B cell (primary cell): ENCODE data around the gene ZMPSTE24. TPM values are rescaled to one million over a fixed set of nuclear protein-coding genes. Genes with fewer than 3 reads are reported as not detected.
A peak's percentile ranks its signal among the peaks of the same experiment; 100 is the strongest.

Experiments used
- ATAC-seq: fragments of 200-7000 bp; cut with Tn5 transposase; one replicate; pipeline ENCODE4 v1.10.0; 2021; ENCODE audit warnings: low read depth, mild to moderate bottlenecking, moderate number of reproducible peaks, moderate library complexity
- CTCF ChIA-PET: fragments of 350-600 bp; sonication (Branson Sonifier 250); formaldehyde crosslinking; loops from one replicate; lab custom pipeline; 2021; ENCODE audit warnings: antibody characterized with exemption, inconsistent platforms; lab: Charles Lee
- POLR2A ChIA-PET: fragments of 350-600 bp; sonication (Branson Sonifier 250); formaldehyde crosslinking; loops from one replicate; lab custom pipeline; 2021; ENCODE audit warnings: antibody characterized with exemption; lab: Charles Lee
- DNase-seq: peaks from one replicate; pipeline ENCODE4 v3.0.0; 2013
- H2AFZ ChIP-seq: 2 replicates; pipeline ENCODE4 v1.6.1; 2012; ENCODE audit warnings: mild to moderate bottlenecking, low read depth, low read length; ENCODE audit not compliant: insufficient read depth, poor library complexity, severe bottlenecking
- H3K27ac ChIP-seq, 2 donors: 1 replicate in 1 of 2; 2 replicates in 1 of 2; pipeline ENCODE4 v1.5.1; 2012 to 2013; ENCODE audit warnings: low read length in 2 of 2, mild to moderate bottlenecking in 2 of 2, moderate library complexity in 1 of 2
- H3K27me3 ChIP-seq, 4 experiments: fragments of 200-600 bp in 1 of 4; sonication (generic) in 1 of 4; replicated peaks in 1 of 4; 1 replicate in 2 of 4; 2 replicates in 2 of 4; pipeline versions ENCODE4 v1.6.1 to v1.7.0; 2013 to 2016; ENCODE audit warnings: low read length in 3 of 4, mild to moderate bottlenecking in 2 of 4, mixed read lengths in 1 of 4, moderate library complexity in 1 of 4; ENCODE audit not compliant: insufficient read depth in 4 of 4, control insufficient read depth in 3 of 4; ENCODE audit errors: control extremely low read depth in 1 of 4
- H3K36me3 ChIP-seq, 2 experiments: replicated peaks in 1 of 2; 1 replicate in 1 of 2; 2 replicates in 1 of 2; pipeline versions ENCODE4 v1.6.1 to v1.7.1; 2013; ENCODE audit warnings: low read length in 1 of 2; ENCODE audit not compliant: insufficient read depth in 2 of 2, control insufficient read depth in 1 of 2; ENCODE audit errors: control extremely low read depth in 1 of 2, extremely low read depth in 1 of 2
- H3K4me1 ChIP-seq, 2 donors: fragments of 200-600 bp in 1 of 2; sonication (generic) in 1 of 2; 1 replicate in 1 of 2; 2 replicates in 1 of 2; pipeline versions ENCODE4 v1.5.1 to v1.6.1; 2013 to 2017; ENCODE audit warnings: low read length in 2 of 2; ENCODE audit not compliant: control insufficient read depth in 2 of 2, insufficient read depth in 2 of 2
- H3K4me2 ChIP-seq: replicated peaks from 2 replicates; pipeline ENCODE3; 2012; ENCODE audit warnings: mild to moderate bottlenecking, low read depth, low read length; ENCODE audit not compliant: poor library complexity, severe bottlenecking
- H3K4me3 ChIP-seq, 5 experiments: fragments of 200-600 bp in 1 of 5; sonication (generic) in 1 of 5; 1 replicate in 3 of 5; 2 replicates in 2 of 5; pipeline versions ENCODE4 v1.5.1 to v1.7.0; 2011 to 2016; ENCODE audit warnings: low read length in 4 of 5, mild to moderate bottlenecking in 4 of 5, low read depth in 2 of 5, control low read depth in 1 of 5, moderate library complexity in 1 of 5; ENCODE audit not compliant: insufficient read depth in 1 of 5; ENCODE audit errors: control extremely low read depth in 1 of 5, extremely low read depth in 1 of 5
- H3K79me2 ChIP-seq: fragments of 200-600 bp; sonication (generic); one replicate; pipeline ENCODE4 v1.6.0; 2016; ENCODE audit warnings: low read length; ENCODE audit not compliant: control insufficient read depth, insufficient read depth
- H3K9ac ChIP-seq: fragments of 200-600 bp; sonication (generic); 2 replicates; pipeline ENCODE4 v1.6.1; 2017; ENCODE audit warnings: mild to moderate bottlenecking, low read length, moderate library complexity
- H3K9me3 ChIP-seq, 3 donors: one replicate each; pipeline versions ENCODE4 v1.6.1 to v1.7.1; 2013; ENCODE audit warnings: low read length in 2 of 3; ENCODE audit not compliant: control insufficient read depth in 2 of 3, insufficient read depth in 1 of 3; ENCODE audit errors: control extremely low read depth in 1 of 3
- H4K20me1 ChIP-seq: 2 replicates; pipeline ENCODE4 v1.6.0; 2012; ENCODE audit warnings: mild to moderate bottlenecking, low read length; ENCODE audit not compliant: insufficient read depth, control insufficient read depth, poor library complexity, severe bottlenecking
- H3K27ac Mint-ChIP-seq: one replicate; pipeline ENCODE4 v1.8.0; 2021; ENCODE audit warnings: mixed read lengths
- H3K27me3 Mint-ChIP-seq: one replicate; pipeline ENCODE4 v1.8.0; 2021; ENCODE audit warnings: mixed read lengths
- H3K4me1 Mint-ChIP-seq: one replicate; pipeline ENCODE4 v1.8.0; 2021; ENCODE audit warnings: mixed read lengths
- H3K4me3 Mint-ChIP-seq: one replicate; pipeline ENCODE4 v1.8.0; 2021; ENCODE audit warnings: mixed read lengths
- H3K9me3 Mint-ChIP-seq: one replicate; pipeline ENCODE4 v1.8.0; 2022; ENCODE audit warnings: mixed read lengths; ENCODE audit not compliant: insufficient read depth
- CTCF ChIP-seq: fragments of 200-600 bp; IDR thresholded peaks from one replicate; pipeline ENCODE4 v1.8.0; 2022; ENCODE audit warnings: antibody characterized with exemption, mild to moderate bottlenecking
- EZH2 ChIP-seq: IDR thresholded peaks from 2 replicates; pipeline ENCODE4 v1.6.1; 2012; ENCODE audit warnings: borderline replicate concordance, low read depth, mild to moderate bottlenecking, moderate library complexity, low read length; ENCODE audit not compliant: insufficient read depth, poor library complexity, severe bottlenecking
- WGBS: methylation state at CpG from one replicate; pipeline ENCODE4 v1.1.5; 2013; ENCODE audit warnings: missing lambda C conversion rate; ENCODE audit not compliant: insufficient coverage; 5-methylcytosine and 5-hydroxymethylcytosine counted together
- intact Hi-C: fragments of 100-400 bp; cut with micrococcal nuclease; formaldehyde crosslinking; loops from one replicate; pipeline ENCODE4 v1.10.0; 2022
- polyA plus RNA-seq: library from polyadenylated mRNA; depleted of rRNA; stranded (reverse); fragments of >200 nt; gene quantifications from 2 replicates; pipeline ENCODE4 v1.2.3, GENCODE V29; 2012
- total RNA-seq, 2 donors: library from RNA; stranded (reverse); fragments of 120-200 nt in 1 of 2; gene quantifications; 1 replicate in 1 of 2; 2 replicates in 1 of 2; pipeline versions ENCODE4 v1.2.3 to v1.2.4, GENCODE V29; 2013 to 2022

The ZMPSTE24 gene
- total and polyA plus RNA-seq, 2 donors (not counting 1 experiment from before 2014, with no cell fraction given), result 3.5 to 18.5 TPM

DNA sequence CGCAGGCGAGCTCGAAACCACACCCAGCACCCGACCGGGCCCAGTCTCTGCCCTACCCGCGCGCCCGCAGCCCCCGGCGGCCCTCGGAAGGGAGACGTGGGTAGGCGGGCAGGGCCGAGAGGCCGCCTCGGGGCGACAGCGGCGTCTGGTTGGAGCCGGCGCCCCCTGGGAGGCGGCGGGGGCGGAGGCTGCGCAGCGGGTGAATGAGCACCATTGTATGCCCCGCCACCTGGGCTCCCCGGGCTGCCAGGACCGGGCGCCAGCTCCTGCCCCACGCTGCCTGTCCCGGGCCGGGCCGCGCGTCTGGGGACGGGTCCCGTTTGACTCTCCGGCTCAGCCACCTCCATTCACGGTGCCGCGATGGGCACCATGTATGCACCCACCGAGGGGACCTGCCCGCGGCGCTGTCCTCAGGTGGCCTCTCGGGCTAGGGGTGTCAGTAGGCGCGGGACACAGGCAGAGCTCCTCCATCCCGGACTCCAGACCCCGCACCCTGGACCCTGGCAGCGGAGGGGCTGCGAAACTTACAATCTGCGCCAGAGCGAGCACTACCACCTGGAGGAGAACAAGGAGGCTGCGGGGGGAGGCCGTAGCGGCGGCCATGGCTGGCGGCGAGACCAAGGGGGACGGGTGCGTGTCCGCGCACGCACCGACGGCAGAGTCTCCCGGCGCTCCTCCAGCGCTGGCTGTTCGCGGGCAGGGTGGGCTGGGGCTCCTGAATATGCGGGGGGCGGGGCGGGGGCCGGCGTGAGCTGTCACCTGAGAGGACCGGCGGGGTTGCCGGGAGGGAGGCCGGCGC, 58.8 kb downstream of the ZMPSTE24 start, which contains the start of gene COL9A2:
Gene COL9A2 (minus strand): TSS at position 692 of the 799 bp plus-strand sequence. CDS start 89 bp downstream, at position 603.
- peak within 1 kb of the TSS; percentile 22 to 78 (median 66) for H3K4me3 ChIP-seq
- peak; percentile 88 for DNase-seq
- H3K9me3 ChIP-seq, result no peaks in the 10 kb centered on the region
- no peaks in the 10 kb centered on the region for H4K20me1 ChIP-seq
- ChIA-PET POLR2A (interaction anchor here (0.6 to 1.4 kb wide), 8 partner anchors 11 to 164 kb away, joined by 3 to 11 read pairs (median 4); partner anchors contain the start of gene ZMPSTE24), CTCF (interaction anchor here (0.6 to 10.2 kb wide), 17 partner anchors 11 to 174 kb away, joined by 3 to 132 read pairs (median 5); no protein-coding TSS in a partner anchor)
- peak within 1 kb of the TSS; percentile 97 for H3K4me2 ChIP-seq
- peaks cover 0 to 3% (median 1%) of the 10 kb centered on the region in 4 experiments for H3K27me3 ChIP-seq
- peak within 1 kb of the TSS; percentile 74 for H3K9ac ChIP-seq
- H3K27ac ChIP-seq, result peak within 1 kb of the TSS; percentile 23 to 35
- H3K79me2 ChIP-seq, result no peaks in the 10 kb centered on the region
- peak within 1 kb of the TSS; percentile 76 for H3K27ac Mint-ChIP-seq
- H2AFZ ChIP-seq, result peak within 1 kb of the TSS; percentile 93
- intact Hi-C loops, result loop anchor here (1.0 to 2.0 kb wide), 2 partner anchors 22 to 88 kb away; no protein-coding TSS in a partner anchor
- ATAC-seq, result peak; percentile 71
- no peaks in the 10 kb centered on the region for H3K36me3 ChIP-seq
- peak within 1 kb of the TSS; percentile 92 for H3K4me3 Mint-ChIP-seq
- H3K27me3 Mint-ChIP-seq, result peaks cover 5% of the 10 kb centered on the region
- peaks cover 39 to 57% of the 10 kb centered on the region in 2 donors for H3K4me1 ChIP-seq
- no peaks in the 10 kb centered on the region for H3K9me3 Mint-ChIP-seq
- TF ChIP-seq CTCF (no peak), EZH2 (no peak)
- under 1% methylated on average over 84 of the region's 84 CpGs for WGBS
- H3K4me1 Mint-ChIP-seq, result peaks cover 51% of the 10 kb centered on the region
